H9 (cell line): ENCODE results near the gene RHOD. TPM values are rescaled to one million over a fixed set of nuclear protein-coding genes. Genes with fewer than 3 reads are reported as not detected.
A peak's percentile ranks its signal among the peaks of the same experiment; 100 is the strongest.

ENCODE experiments used
- DNase-seq: peaks from one replicate; pipeline ENCODE4 v3.0.0-alpha.2; 2017
- H2AFZ ChIP-seq: one replicate; pipeline ENCODE4 v1.6.1; 2013; ENCODE audit warnings: mild to moderate bottlenecking, low read length, control low read depth, moderate library complexity
- H2AK5ac ChIP-seq: 2 replicates; pipeline ENCODE4 v1.6.1; 2013; ENCODE audit warnings: low read length, control low read depth, mixed read lengths; ENCODE audit not compliant: insufficient read length
- H2BK120ac ChIP-seq: one replicate; pipeline ENCODE4 v1.6.1; 2013; ENCODE audit warnings: low read depth, mild to moderate bottlenecking, low read length, control low read depth, inconsistent platforms; ENCODE audit not compliant: poor library complexity, severe bottlenecking
- H2BK12ac ChIP-seq: 2 replicates; pipeline ENCODE4 v1.6.1; 2013; ENCODE audit warnings: low read length, control low read depth, mixed read lengths, low read depth; ENCODE audit not compliant: insufficient read length
- H2BK15ac ChIP-seq: 2 replicates; pipeline ENCODE4 v1.6.1; 2013; ENCODE audit warnings: low read depth, low read length, control low read depth
- H2BK20ac ChIP-seq: one replicate; pipeline ENCODE4 v1.6.1; 2013; ENCODE audit warnings: low read depth, mild to moderate bottlenecking, low read length, control low read depth, inconsistent platforms; ENCODE audit not compliant: poor library complexity, severe bottlenecking
- H2BK5ac ChIP-seq: 2 replicates; pipeline ENCODE4 v1.6.1; 2013; ENCODE audit warnings: low read length, control low read depth, mixed read lengths; ENCODE audit not compliant: insufficient read length
- H3K14ac ChIP-seq: 2 replicates; pipeline ENCODE4 v1.6.1; 2013; ENCODE audit warnings: low read length, control low read depth; ENCODE audit not compliant: insufficient read depth
- H3K18ac ChIP-seq: 2 replicates; pipeline ENCODE4 v1.6.1; 2013; ENCODE audit warnings: low read depth, mild to moderate bottlenecking, mixed read lengths, low read length, control low read depth; ENCODE audit not compliant: insufficient read length
- H3K23ac ChIP-seq: 2 replicates; pipeline ENCODE4 v1.6.1; 2013; ENCODE audit warnings: low read length, control low read depth, mixed read lengths, low read depth; ENCODE audit not compliant: insufficient read length
- H3K23me2 ChIP-seq: 2 replicates; pipeline ENCODE4 v1.6.1; 2013; ENCODE audit warnings: low read depth, mild to moderate bottlenecking, mixed read lengths, low read length, control low read depth; ENCODE audit not compliant: insufficient read length, poor library complexity, severe bottlenecking
- H3K27ac ChIP-seq: 2 replicates; pipeline ENCODE4 v1.5.1; 2013; ENCODE audit warnings: low read length, control low read depth, mixed read lengths, low read depth; ENCODE audit not compliant: insufficient read length
- H3K27me3 ChIP-seq: 2 replicates; pipeline ENCODE4 v1.6.1; 2013; ENCODE audit warnings: low read length, control low read depth, inconsistent platforms; ENCODE audit not compliant: insufficient read depth
- H3K4ac ChIP-seq: 2 replicates; pipeline ENCODE4 v1.6.1; 2013; ENCODE audit warnings: low read depth, mild to moderate bottlenecking, control low read depth, inconsistent platforms, low read length, moderate library complexity
- H3K4me1 ChIP-seq: 2 replicates; pipeline ENCODE4 v1.6.1; 2013; ENCODE audit warnings: low read length, control low read depth, inconsistent platforms; ENCODE audit not compliant: insufficient read depth
- H3K4me2 ChIP-seq: 2 replicates; pipeline ENCODE4 v1.6.1; 2013; ENCODE audit warnings: low read length, control low read depth, mixed read lengths; ENCODE audit not compliant: insufficient read length, insufficient read depth
- H3K56ac ChIP-seq: 2 replicates; pipeline ENCODE4 v1.6.1; 2013; ENCODE audit warnings: low read depth, mild to moderate bottlenecking, mixed read lengths, low read length, control low read depth; ENCODE audit not compliant: insufficient read length
- H3K79me1 ChIP-seq: 2 replicates; pipeline ENCODE4 v1.6.1; 2013; ENCODE audit warnings: low read depth, mild to moderate bottlenecking, moderate library complexity, low read length, control low read depth, inconsistent platforms; ENCODE audit not compliant: insufficient read depth, poor library complexity, severe bottlenecking
- H3K79me2 ChIP-seq: 2 replicates; pipeline ENCODE4 v1.6.1; 2013; ENCODE audit warnings: low read length, control low read depth, inconsistent platforms; ENCODE audit not compliant: insufficient read depth
- H3K9ac ChIP-seq: 2 replicates; pipeline ENCODE4 v1.6.1; 2013; ENCODE audit warnings: low read length, control low read depth, mixed read lengths; ENCODE audit not compliant: insufficient read length; ENCODE audit errors: extremely low read depth
- H3K9me3 ChIP-seq: one replicate; pipeline ENCODE4 v1.6.1; 2013; ENCODE audit warnings: low read depth, low read length, inconsistent platforms; ENCODE audit not compliant: control insufficient read depth
- H3T11ph ChIP-seq: one replicate; pipeline ENCODE4 v1.6.1; 2013; ENCODE audit warnings: mild to moderate bottlenecking, low read length, control low read depth, inconsistent platforms
- H4K20me1 ChIP-seq: one replicate; pipeline ENCODE4 v1.6.1; 2013; ENCODE audit not compliant: control insufficient read depth, insufficient read length, insufficient read depth
- H4K5ac ChIP-seq: 2 replicates; pipeline ENCODE4 v1.6.1; 2013; ENCODE audit warnings: low read depth, mild to moderate bottlenecking, mixed read lengths, low read length, control low read depth; ENCODE audit not compliant: insufficient read length
- H4K8ac ChIP-seq: replicated peaks from 2 replicates; pipeline ENCODE4 v1.6.1; 2013; ENCODE audit warnings: low read length, control low read depth, mixed read lengths, low read depth; ENCODE audit not compliant: insufficient read length
- H4K91ac ChIP-seq: 2 replicates; pipeline ENCODE4 v1.6.1; 2013; ENCODE audit warnings: low read depth, mild to moderate bottlenecking, moderate library complexity, mixed read lengths, low read length, control low read depth; ENCODE audit not compliant: insufficient read length
- H3K27ac Mint-ChIP-seq, 3 experiments: 2 replicates in 2 of 3; 3 replicates in 1 of 3; pipeline ENCODE4 v1.8.0; 2020 to 2021; ENCODE audit warnings: mixed read lengths in 3 of 3, mild to moderate bottlenecking in 1 of 3, moderate library complexity in 1 of 3
- H3K27me3 Mint-ChIP-seq: 2 replicates; pipeline ENCODE4 v1.8.0; 2021; ENCODE audit warnings: low read depth, mild to moderate bottlenecking, moderate library complexity, mixed read lengths
- H3K36me3 Mint-ChIP-seq, 3 experiments: 2 replicates in 2 of 3; 3 replicates in 1 of 3; pipeline ENCODE4 v1.8.0; 2020 to 2021; ENCODE audit warnings: low read depth in 3 of 3, mixed read lengths in 3 of 3; ENCODE audit not compliant: insufficient read depth in 1 of 3
- H3K4me1 Mint-ChIP-seq, 2 experiments: 2 replicates each; pipeline ENCODE4 v1.8.0; 2020; ENCODE audit warnings: mixed read lengths in 2 of 2
- H3K4me3 Mint-ChIP-seq, 2 experiments: 2 replicates in 1 of 2; 3 replicates in 1 of 2; pipeline ENCODE4 v1.8.0; 2020 to 2021; ENCODE audit warnings: mild to moderate bottlenecking in 2 of 2, mixed read lengths in 2 of 2, moderate library complexity in 1 of 2
- H3K9me3 Mint-ChIP-seq, 2 experiments: 2 replicates in 1 of 2; 3 replicates in 1 of 2; pipeline ENCODE4 v1.8.0; 2020; ENCODE audit warnings: mild to moderate bottlenecking in 2 of 2, mixed read lengths in 2 of 2, moderate library complexity in 1 of 2
- WGBS: extraction: QIAGEN DNeasy Blood & Tissue Kit; methylation state at CpG from one replicate; pipeline ENCODE4 v1.1.7; 2013; ENCODE audit warnings: missing lambda C conversion rate, low lambda C conversion rate, mixed read lengths; ENCODE audit not compliant: insufficient read length; ENCODE audit errors: extremely low coverage; 5-methylcytosine and 5-hydroxymethylcytosine counted together
- microRNA-seq: library from miRNA; unstranded; fragments of <30 nt; microRNA quantifications from one replicate; pipeline ENCODE4, GENCODE V29; 2020; ENCODE audit warnings: borderline microRNAs expressed
- total RNA-seq: library from RNA; stranded (reverse); gene quantifications from 2 replicates; pipeline ENCODE4 v1.2.1, GENCODE V29; 2021
- TF ChIP-seq, protein P1 (sequence below): fragments of 200-600 bp; sonication (generic); conservative IDR thresholded peaks from 3 replicates; pipeline ENCODE4 v1.8.0; 2021; ENCODE audit warnings: antibody characterized with exemption, mild to moderate bottlenecking

Gene RHOD
- total RNA-seq, 1 experiment from 2014 or later, result 14.8 TPM

DNA sequence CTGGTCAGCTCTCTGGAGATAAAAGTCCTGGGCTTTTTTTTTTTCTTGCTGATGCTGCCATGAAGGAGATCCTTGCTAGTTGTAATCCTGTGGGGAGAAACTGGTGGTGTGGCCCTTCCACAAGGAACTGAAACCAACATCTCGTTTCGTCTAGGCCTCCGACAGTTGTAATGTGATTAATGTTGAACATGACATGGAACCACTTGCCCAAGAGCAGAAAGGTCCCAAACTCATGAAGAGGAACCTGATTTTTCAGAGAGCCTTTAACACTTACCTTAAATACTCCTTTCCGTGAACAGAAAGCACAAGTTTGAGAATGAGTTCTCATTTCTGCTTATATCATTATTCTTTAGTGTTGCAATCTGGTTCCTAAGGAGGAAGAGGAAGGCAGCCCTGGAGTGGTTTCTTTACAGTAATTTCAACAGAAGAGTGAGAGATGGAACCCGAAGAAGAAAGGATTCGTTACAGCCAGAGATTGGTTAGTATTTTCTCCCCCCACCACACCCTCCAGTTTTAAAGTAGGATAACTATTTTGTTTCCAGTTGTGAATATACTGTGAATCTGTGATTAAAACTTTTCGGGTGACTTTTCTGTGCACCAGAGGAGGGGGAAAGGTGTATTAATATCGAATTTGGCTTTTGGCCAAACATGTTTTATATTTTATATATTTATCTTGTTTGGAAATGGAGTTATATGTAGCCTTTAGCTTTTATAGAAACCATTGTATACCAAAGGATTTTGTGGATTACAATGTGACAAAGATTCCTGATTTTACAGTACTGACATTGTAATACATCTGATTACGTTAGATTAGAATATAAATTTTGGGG is 64.4 kb downstream of the RHOD start:
- Mint-ChIP-seq H3K27me3 (no peaks in the 10 kb centered on the region), H3K9me3 (peaks cover 0 to 2% of the 10 kb centered on the region in 2 experiments; a peak in 2 of 5 replicates), H3K27ac (peak overlapping the region; percentile 14 to 95 (median 57); a peak in 3 of 7 replicates), H3K4me3 (peak overlapping the region; percentile 96 to 99), H3K36me3 (peaks cover 7 to 25% (median 19%) of the 10 kb centered on the region in 3 experiments; a peak in 6 of 7 replicates), H3K4me1 (peaks cover 21 to 26% of the 10 kb centered on the region in 2 experiments)
- peaks cover 8% of the 10 kb centered on the region for H3K79me1 ChIP-seq
- H2BK15ac ChIP-seq, result no peak overlapping the region
- no peak for DNase-seq
- H3K18ac ChIP-seq, result no peak overlapping the region
- H3K9me3 ChIP-seq, result no peaks in the 10 kb centered on the region
- H2BK20ac ChIP-seq, result no peak overlapping the region
- no peaks in the 10 kb centered on the region for H3K27me3 ChIP-seq
- H2AK5ac ChIP-seq, result no peak overlapping the region
- WGBS, result no CpG with 5 or more reads among the region's 9 CpGs
- H3K4me1 ChIP-seq, result no peaks in the 10 kb centered on the region
- H2BK5ac ChIP-seq, result no peak overlapping the region
- no peak overlapping the region for H3K23ac ChIP-seq
- no peak overlapping the region for H2AFZ ChIP-seq
- H3K14ac ChIP-seq, result no peak overlapping the region
- no peak overlapping the region for H2BK120ac ChIP-seq
- H4K5ac ChIP-seq, result no peak overlapping the region
- H4K20me1 ChIP-seq, result no peaks in the 10 kb centered on the region
- no peak overlapping the region for H2BK12ac ChIP-seq
- TF ChIP-seq, protein P1, sequence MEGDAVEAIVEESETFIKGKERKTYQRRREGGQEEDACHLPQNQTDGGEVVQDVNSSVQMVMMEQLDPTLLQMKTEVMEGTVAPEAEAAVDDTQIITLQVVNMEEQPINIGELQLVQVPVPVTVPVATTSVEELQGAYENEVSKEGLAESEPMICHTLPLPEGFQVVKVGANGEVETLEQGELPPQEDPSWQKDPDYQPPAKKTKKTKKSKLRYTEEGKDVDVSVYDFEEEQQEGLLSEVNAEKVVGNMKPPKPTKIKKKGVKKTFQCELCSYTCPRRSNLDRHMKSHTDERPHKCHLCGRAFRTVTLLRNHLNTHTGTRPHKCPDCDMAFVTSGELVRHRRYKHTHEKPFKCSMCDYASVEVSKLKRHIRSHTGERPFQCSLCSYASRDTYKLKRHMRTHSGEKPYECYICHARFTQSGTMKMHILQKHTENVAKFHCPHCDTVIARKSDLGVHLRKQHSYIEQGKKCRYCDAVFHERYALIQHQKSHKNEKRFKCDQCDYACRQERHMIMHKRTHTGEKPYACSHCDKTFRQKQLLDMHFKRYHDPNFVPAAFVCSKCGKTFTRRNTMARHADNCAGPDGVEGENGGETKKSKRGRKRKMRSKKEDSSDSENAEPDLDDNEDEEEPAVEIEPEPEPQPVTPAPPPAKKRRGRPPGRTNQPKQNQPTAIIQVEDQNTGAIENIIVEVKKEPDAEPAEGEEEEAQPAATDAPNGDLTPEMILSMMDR, result no peak
- H3K27ac ChIP-seq, result no peak overlapping the region
- H3K4ac ChIP-seq, result no peak overlapping the region
- peaks cover 29% of the 10 kb centered on the region; the same call in 1 of the 2 replicates for H3K79me2 ChIP-seq
- H3K9ac ChIP-seq, result peak overlapping the region; percentile 84
- H4K8ac ChIP-seq, result no peak overlapping the region
- H3T11ph ChIP-seq, result no peak overlapping the region
- H3K56ac ChIP-seq, result no peak overlapping the region
- peaks cover 21% of the 10 kb centered on the region for H3K23me2 ChIP-seq
- H3K4me2 ChIP-seq, result peak overlapping the region; percentile 100
- H4K91ac ChIP-seq, result no peak overlapping the region

Small RNAs within 50 kb of the gene (microRNA-seq; reads per million reads assigned to microRNA genes)
- gene MIR6860, result not detected

Other genes starting within 250 kb of the RHOD start
- 49.0 and 52.5 TPM in 2 replicates for gene RCE1, start 213.4 kb upstream of the RHOD start, total RNA-seq
- 65.1 and 66.7 TPM in 2 replicates for gene LRFN4, start 199.8 kb upstream of the RHOD start, total RNA-seq
- gene PC, start 98.5 kb upstream of the RHOD start, total RNA-seq, result 31.7 and 32.6 TPM in 2 replicates
- 0.24 TPM in 1 of 2 replicates, not detected in the other for gene C11orf86, start 81.5 kb upstream of the RHOD start, total RNA-seq
- gene SYT12, start 33.7 kb upstream of the RHOD start, total RNA-seq, result 1.9 and 2.1 TPM in 2 replicates
- 82.1 and 85.9 TPM in 2 replicates for gene KDM2A, start 62.4 kb downstream of the RHOD start, total RNA-seq
- 55.5 and 56.3 TPM in 2 replicates for gene GRK2, start 209.6 kb downstream of the RHOD start, total RNA-seq
- gene ANKRD13D, start 232.5 kb downstream of the RHOD start, total RNA-seq, result 40.9 and 42.1 TPM in 2 replicates
- 42.2 and 44.2 TPM in 2 replicates for gene SSH3, start 246.7 kb downstream of the RHOD start, total RNA-seq